Tibial artery (tissue), 4 donors: ENCODE measurements around the gene EML2.

Experiments used
- DNase-seq, 2 donors: peaks; one replicate each; pipeline ENCODE4 v3.0.0-alpha.2; 2019
- H3K27ac ChIP-seq, 2 donors: fragments of 200-600 bp; sonication (generic) in 1 of 2; 1 replicate in 1 of 2; 2 replicates in 1 of 2; pipeline ENCODE4 v1.5.1; 2018 to 2019; ENCODE audit warnings: mild to moderate bottlenecking in 1 of 2
- H3K27me3 ChIP-seq, 2 donors: fragments of 200-600 bp; sonication (generic) in 1 of 2; one replicate each; pipeline versions ENCODE4 v1.5.1 to v1.6.0; 2016 to 2019
- H3K36me3 ChIP-seq, 3 donors: fragments of 200-600 bp; sonication (generic) in 2 of 3; one replicate each; pipeline ENCODE4 v1.5.1; 2016 to 2019; ENCODE audit warnings: mild to moderate bottlenecking in 2 of 3
- H3K4me1 ChIP-seq, 4 donors: fragments of 200-600 bp; sonication (generic) in 2 of 4; 1 replicate in 3 of 4; 2 replicates in 1 of 4; pipeline ENCODE4 v1.5.1; 2016 to 2019
- H3K4me3 ChIP-seq, 2 donors: fragments of 200-600 bp; sonication (generic) in 1 of 2; 1 replicate in 1 of 2; 2 replicates in 1 of 2; pipeline ENCODE4 v1.5.1; 2018 to 2019; ENCODE audit warnings: mild to moderate bottlenecking in 2 of 2
- H3K9me3 ChIP-seq, 3 donors: fragments of 200-600 bp; sonication (generic) in 1 of 3; one replicate each; pipeline ENCODE4 v1.5.1; 2016 to 2019
- CTCF ChIP-seq, 2 experiments: fragments of 200-600 bp in 1 of 2; fragments of 450-650 bp in 1 of 2; IDR thresholded peaks; one replicate each; pipeline ENCODE4 v1.5.1; 2017 to 2019; ENCODE audit warnings: antibody characterized with exemption in 2 of 2, mild to moderate bottlenecking in 1 of 2, moderate library complexity in 1 of 2
- intact Hi-C: fragments of 100-400 bp; cut with DNase I; formaldehyde crosslinking; loops from one replicate; pipeline ENCODE4 v1.15.0; 2023; ENCODE audit warnings: low total_unique reads

The EML2 gene

DNA sequence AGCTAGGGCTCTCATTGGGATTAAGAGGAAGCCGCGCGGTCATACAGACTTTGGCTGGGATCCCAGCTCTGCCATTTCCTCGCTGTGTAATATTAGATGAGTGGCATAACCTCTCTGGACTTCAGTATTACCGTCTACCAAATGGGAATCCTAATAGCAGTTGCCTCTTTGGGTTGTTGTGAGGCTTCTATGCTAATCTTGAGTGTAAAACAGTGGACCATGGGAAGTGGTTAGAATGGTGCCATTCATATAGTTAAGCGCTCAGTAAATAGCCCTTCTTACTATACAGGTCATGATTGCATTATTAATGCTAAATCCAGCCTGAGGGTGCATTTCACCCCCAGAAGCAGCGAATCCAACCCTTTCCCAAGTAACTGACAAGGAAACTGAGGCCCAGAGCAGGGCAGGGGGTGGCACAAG lies 54.0 kb downstream of the EML2 start:
- H3K4me1 ChIP-seq = peaks cover 0 to 14% (median 12%) of the 10 kb centered on the region in 4 donors
- H3K4me3 ChIP-seq = peak overlapping the region; percentile 64 to 69
- H3K27me3 ChIP-seq = peaks cover 0 to 5% of the 10 kb centered on the region in 2 donors
- TF ChIP-seq CTCF (IDR thresholded peaks at IDR 0.05) = no peak
- H3K36me3 ChIP-seq = no peaks in the 10 kb centered on the region
- intact Hi-C loops = no loop called here
- H3K27ac ChIP-seq = peak overlapping the region; percentile 89 to 92
- DNase-seq = no peak
- no peaks in the 10 kb centered on the region for H3K9me3 ChIP-seq

- H3K9me3 ChIP-seq = no peaks in the 10 kb centered on the region
- intact Hi-C loops = no loop called here
- peak within 1 kb of the TSS; percentile 64 to 69 for H3K4me3 ChIP-seq
- peak; percentile 100 for DNase-seq
- peaks cover 0 to 3% of the 10 kb centered on the region in 2 donors for H3K27me3 ChIP-seq
- peaks cover 0 to 14% (median 12%) of the 10 kb centered on the region in 4 donors for H3K4me1 ChIP-seq
- TF ChIP-seq CTCF (IDR thresholded peaks at IDR 0.05) = peak in 1 of 2 experiments; percentile 22
- H3K36me3 ChIP-seq = no peaks in the 10 kb centered on the region
- H3K27ac ChIP-seq = peak within 1 kb of the TSS; percentile 89 to 92
These were observed 54.7 kb downstream of the EML2 start, which contains the start of gene OPA3 for GRCh38 chr19:45584332-45585157. Gene OPA3, minus strand, starts transcription at chr19:45584802. Its CDS starts 38 bp downstream, at chr19:45584764.

DNA sequence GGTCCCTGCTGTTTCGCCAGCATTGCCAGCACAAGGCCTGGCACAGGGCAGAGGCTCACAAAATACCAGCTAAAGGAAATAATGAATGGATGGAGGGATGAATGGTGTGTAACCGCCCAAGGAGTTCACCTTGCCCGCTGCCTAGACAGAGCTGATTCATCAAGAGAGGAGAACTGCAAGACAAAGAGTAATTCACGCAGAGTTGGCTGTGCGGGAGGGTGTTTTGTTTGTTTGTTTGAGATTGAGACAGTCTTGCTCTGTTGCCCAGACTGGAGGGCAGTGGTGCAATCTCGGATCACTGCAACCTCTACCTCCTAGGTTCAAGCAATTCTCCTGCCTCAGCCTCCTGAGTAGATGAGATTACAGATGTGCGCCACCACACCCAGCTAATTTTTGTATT lies 57.6 kb downstream of the EML2 start:
- intact Hi-C loops = no loop called here
- H3K4me1 ChIP-seq = peaks cover 0 to 14% (median 12%) of the 10 kb centered on the region in 4 donors
- H3K36me3 ChIP-seq = no peaks in the 10 kb centered on the region
- H3K9me3 ChIP-seq = no peaks in the 10 kb centered on the region
- no peak overlapping the region for H3K4me3 ChIP-seq
- no peak for TF ChIP-seq CTCF (IDR thresholded peaks at IDR 0.05)
- no peak overlapping the region for H3K27ac ChIP-seq
- H3K27me3 ChIP-seq = no peaks in the 10 kb centered on the region
- no peak for DNase-seq

DNA sequence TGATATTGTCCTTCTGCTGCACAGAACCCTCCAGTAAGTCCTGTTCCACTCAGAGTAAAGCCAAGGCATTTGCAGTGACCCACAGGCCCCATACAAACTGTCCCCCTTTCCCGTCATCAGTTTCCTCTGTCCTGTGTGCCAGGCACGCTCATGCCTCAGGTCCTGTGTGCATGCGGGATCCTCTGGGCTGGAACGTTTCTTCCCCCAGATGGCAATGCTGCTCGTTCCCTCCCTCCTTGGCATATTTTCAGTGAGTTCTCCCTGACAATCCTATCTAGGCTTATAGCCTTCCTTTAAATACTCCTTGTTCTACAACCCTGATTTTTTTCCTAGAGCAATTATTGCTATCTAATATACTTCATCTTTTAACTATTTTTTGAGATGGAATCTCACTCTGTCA lies 60.3 kb downstream of the EML2 start:
- Histone ChIP-seq H3K36me3 (no peaks in the 10 kb centered on the region), H3K4me3 (no peak overlapping the region), H3K27me3 (no peaks in the 10 kb centered on the region), H3K4me1 (peaks cover 0 to 8% (median 6%) of the 10 kb centered on the region in 4 donors), H3K9me3 (no peaks in the 10 kb centered on the region), H3K27ac (no peak overlapping the region)
- no peak for DNase-seq
- intact Hi-C loops = no loop called here
- no peak for TF ChIP-seq CTCF (IDR thresholded peaks at IDR 0.05)

DNA sequence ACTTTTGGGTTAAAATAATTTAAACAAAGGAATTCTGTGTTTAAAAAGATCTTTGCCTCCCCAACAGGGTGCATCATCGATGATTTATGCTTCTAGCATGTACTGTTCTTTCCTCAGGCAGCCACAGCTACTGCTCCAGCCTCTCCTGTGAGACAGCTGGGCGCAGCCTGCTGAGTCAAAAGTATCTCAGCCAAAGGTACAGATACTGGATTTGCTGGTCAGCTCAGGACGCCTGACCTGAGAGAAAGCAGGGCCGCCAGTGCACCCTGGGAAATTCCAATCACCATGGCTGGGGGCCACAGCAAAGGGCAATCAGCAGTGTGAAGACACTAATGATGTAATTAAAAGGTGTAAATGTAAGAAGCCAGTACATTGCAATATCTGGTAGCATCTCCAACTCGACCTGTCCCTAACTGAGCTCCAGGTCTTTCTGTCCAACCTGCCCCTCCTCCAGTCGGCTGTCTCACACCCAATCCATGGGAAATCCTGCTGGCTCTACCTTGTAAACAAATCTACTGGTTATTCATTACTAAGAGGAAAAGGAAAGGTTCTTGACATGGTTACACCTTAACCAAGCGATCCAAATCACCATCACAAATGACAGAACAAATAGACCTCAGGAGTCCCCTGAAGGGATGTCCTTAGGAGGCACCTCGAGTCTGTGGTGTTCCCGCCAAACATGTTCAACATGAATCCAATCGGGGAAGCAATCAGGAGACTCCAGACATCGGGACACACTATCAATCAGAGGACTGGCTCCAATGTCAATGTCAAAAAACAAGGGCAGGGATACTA lies 61.9 kb downstream of the EML2 start:
- Histone ChIP-seq H3K27ac (no peak overlapping the region), H3K4me1 (no peaks in the 10 kb centered on the region), H3K36me3 (no peaks in the 10 kb centered on the region), H3K9me3 (no peaks in the 10 kb centered on the region), H3K4me3 (no peak overlapping the region), H3K27me3 (no peaks in the 10 kb centered on the region)
- no peak for TF ChIP-seq CTCF (IDR thresholded peaks at IDR 0.05)
- intact Hi-C loops = no loop called here
- DNase-seq = no peak
